Loucy (cell line): ENCODE results near the gene RNU1-1.
"Not testable (repeated sequence)": the region's sequence is repeated elsewhere in the genome, so short reads cannot be mapped to it uniquely, and the experiment has no call there.

ENCODE experiments used
- H2AFZ ChIP-seq: fragments of 200-600 bp; sonication (generic); 2 replicates; pipeline ENCODE4 v1.6.0; 2016; ENCODE audit warnings: antibody characterized with exemption, mild to moderate bottlenecking, low read length, moderate library complexity
- H3F3A ChIP-seq: fragments of 200-600 bp; 2 replicates; pipeline ENCODE4 v1.6.0; 2016; ENCODE audit warnings: antibody characterized with exemption, low read depth, mild to moderate bottlenecking
- H3K27me3 ChIP-seq: fragments of 200-600 bp; sonication (generic); 2 replicates; pipeline ENCODE4 v1.6.1; 2014; ENCODE audit warnings: low read length, mild to moderate bottlenecking; ENCODE audit not compliant: insufficient read depth, poor library complexity, severe bottlenecking
- H3K36me3 ChIP-seq: fragments of 200-600 bp; sonication (generic); 2 replicates; pipeline ENCODE4 v1.6.1; 2016; ENCODE audit warnings: low read length; ENCODE audit not compliant: insufficient read depth
- H3K4me1 ChIP-seq: fragments of 200-600 bp; sonication (generic); 2 replicates; pipeline ENCODE4 v1.5.1; 2014; ENCODE audit warnings: low read length, mild to moderate bottlenecking; ENCODE audit not compliant: insufficient read depth, poor library complexity, severe bottlenecking
- H3K4me2 ChIP-seq: fragments of 200-600 bp; sonication (generic); 2 replicates; pipeline ENCODE4 v1.6.0; 2014; ENCODE audit warnings: antibody characterized with exemption, low read length, low read depth, mild to moderate bottlenecking; ENCODE audit not compliant: poor library complexity, severe bottlenecking
- H3K4me3 ChIP-seq: fragments of 200-600 bp; sonication (generic); 2 replicates; pipeline ENCODE4 v1.5.1; 2014; ENCODE audit warnings: low read length, mild to moderate bottlenecking, mixed read lengths; ENCODE audit not compliant: poor library complexity, severe bottlenecking
- H3K79me2 ChIP-seq: fragments of 200-600 bp; sonication (generic); 2 replicates; pipeline ENCODE4 v1.6.1; 2014; ENCODE audit warnings: low read length; ENCODE audit not compliant: insufficient read depth
- H3K9ac ChIP-seq: fragments of 200-600 bp; sonication (generic); 2 replicates; pipeline ENCODE4 v1.6.0; 2014; ENCODE audit warnings: mild to moderate bottlenecking, low read depth, low read length, moderate library complexity; ENCODE audit not compliant: poor library complexity, severe bottlenecking
- H3K9me2 ChIP-seq: fragments of 200-600 bp; sonication (generic); replicated peaks from 2 replicates; pipeline ENCODE4 v1.6.1; 2016; ENCODE audit warnings: low read depth, low read length, mixed read lengths
- H3K9me3 ChIP-seq: fragments of 200-600 bp; sonication (generic); 2 replicates; pipeline ENCODE4 v1.6.1; 2014; ENCODE audit warnings: mild to moderate bottlenecking, antibody characterized with exemption, low read length, low read depth; ENCODE audit not compliant: insufficient read depth
- H4K20me1 ChIP-seq: fragments of 200-600 bp; sonication (generic); 2 replicates; pipeline ENCODE4 v1.6.0; 2014; ENCODE audit warnings: antibody characterized with exemption, low read length, mild to moderate bottlenecking; ENCODE audit not compliant: insufficient read depth, poor library complexity, severe bottlenecking
- EZH2phosphoT487 ChIP-seq: fragments of 200-600 bp; IDR thresholded peaks from 2 replicates; pipeline ENCODE4 v1.6.1; 2018; ENCODE audit warnings: antibody characterized with exemption, mild to moderate bottlenecking, moderate library complexity, borderline replicate concordance
- TF ChIP-seq, protein P1 (sequence below): fragments of 200-600 bp; sonication (generic); conservative IDR thresholded peaks from 2 replicates; pipeline ENCODE4 v1.5.1; 2014; ENCODE audit warnings: mild to moderate bottlenecking, antibody characterized with exemption, low read length

The RNU1-1 gene

DNA sequence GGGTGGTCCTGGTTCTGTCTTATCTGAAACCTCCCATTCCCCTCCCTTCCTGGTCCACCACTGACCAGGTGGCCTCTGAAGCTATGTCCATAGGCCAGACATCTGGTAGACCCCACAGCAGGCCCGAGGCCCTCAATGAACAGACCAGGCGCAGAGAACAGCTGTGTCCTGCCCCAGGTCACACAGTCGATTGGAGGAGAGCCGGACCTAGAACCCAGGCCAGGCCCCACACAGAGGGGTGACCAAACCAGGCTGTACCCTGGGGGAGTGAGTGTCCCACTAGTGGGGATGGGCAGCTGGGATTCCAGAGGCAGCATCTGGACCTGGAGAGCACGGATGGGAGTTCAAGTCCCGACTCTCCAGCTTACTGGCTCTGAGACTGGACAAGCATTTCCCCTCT is 29.2 kb downstream of the RNU1-1 start:
- TF ChIP-seq EZH2phosphoT487: no peak
- TF ChIP-seq, protein P1, sequence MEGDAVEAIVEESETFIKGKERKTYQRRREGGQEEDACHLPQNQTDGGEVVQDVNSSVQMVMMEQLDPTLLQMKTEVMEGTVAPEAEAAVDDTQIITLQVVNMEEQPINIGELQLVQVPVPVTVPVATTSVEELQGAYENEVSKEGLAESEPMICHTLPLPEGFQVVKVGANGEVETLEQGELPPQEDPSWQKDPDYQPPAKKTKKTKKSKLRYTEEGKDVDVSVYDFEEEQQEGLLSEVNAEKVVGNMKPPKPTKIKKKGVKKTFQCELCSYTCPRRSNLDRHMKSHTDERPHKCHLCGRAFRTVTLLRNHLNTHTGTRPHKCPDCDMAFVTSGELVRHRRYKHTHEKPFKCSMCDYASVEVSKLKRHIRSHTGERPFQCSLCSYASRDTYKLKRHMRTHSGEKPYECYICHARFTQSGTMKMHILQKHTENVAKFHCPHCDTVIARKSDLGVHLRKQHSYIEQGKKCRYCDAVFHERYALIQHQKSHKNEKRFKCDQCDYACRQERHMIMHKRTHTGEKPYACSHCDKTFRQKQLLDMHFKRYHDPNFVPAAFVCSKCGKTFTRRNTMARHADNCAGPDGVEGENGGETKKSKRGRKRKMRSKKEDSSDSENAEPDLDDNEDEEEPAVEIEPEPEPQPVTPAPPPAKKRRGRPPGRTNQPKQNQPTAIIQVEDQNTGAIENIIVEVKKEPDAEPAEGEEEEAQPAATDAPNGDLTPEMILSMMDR: no peak
- H3K9me3 ChIP-seq: no peaks in the 10 kb centered on the region
- H3K9ac ChIP-seq: no peak overlapping the region
- H3K36me3 ChIP-seq: no peaks in the 10 kb centered on the region
- no peaks in the 10 kb centered on the region for H3F3A ChIP-seq
- H3K9me2 ChIP-seq: no peaks in the 10 kb centered on the region
- no peaks in the 10 kb centered on the region for H4K20me1 ChIP-seq
- H3K4me2 ChIP-seq: no peak overlapping the region
- H3K27me3 ChIP-seq: no peaks in the 10 kb centered on the region
- no peaks in the 10 kb centered on the region for H3K4me1 ChIP-seq
- no peaks in the 10 kb centered on the region for H3K79me2 ChIP-seq
- H3K4me3 ChIP-seq: no peak overlapping the region
- no peak overlapping the region for H2AFZ ChIP-seq

DNA sequence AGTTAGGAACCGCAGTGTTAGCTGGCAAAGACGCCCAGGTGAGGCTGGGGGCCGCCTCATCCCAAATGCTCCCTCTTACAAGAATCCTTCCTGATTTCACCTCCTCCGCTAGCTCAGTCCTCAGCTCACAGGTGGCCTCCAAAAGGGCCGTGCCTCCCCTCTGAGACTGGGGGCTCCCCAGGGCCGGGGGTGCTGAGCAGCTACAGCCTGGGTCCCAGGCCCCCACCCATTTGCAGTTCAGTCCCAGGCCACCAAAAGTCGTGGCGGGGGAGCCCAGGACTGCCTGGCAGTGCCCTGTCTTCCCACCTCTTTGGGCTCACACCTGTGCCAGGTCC is 29.6 kb downstream of the RNU1-1 start:
- H4K20me1 ChIP-seq: no peaks in the 10 kb centered on the region
- H3K36me3 ChIP-seq: no peaks in the 10 kb centered on the region
- H3K4me3 ChIP-seq: no peak overlapping the region
- no peaks in the 10 kb centered on the region for H3K9me3 ChIP-seq
- no peaks in the 10 kb centered on the region for H3K9me2 ChIP-seq
- TF ChIP-seq, protein P1: no peak
- no peak for TF ChIP-seq EZH2phosphoT487
- H3K9ac ChIP-seq: no peak overlapping the region
- no peaks in the 10 kb centered on the region for H3K4me1 ChIP-seq
- H2AFZ ChIP-seq: no peak overlapping the region
- no peak overlapping the region for H3K4me2 ChIP-seq
- H3K79me2 ChIP-seq: no peaks in the 10 kb centered on the region
- H3F3A ChIP-seq: no peaks in the 10 kb centered on the region
- no peaks in the 10 kb centered on the region for H3K27me3 ChIP-seq

DNA sequence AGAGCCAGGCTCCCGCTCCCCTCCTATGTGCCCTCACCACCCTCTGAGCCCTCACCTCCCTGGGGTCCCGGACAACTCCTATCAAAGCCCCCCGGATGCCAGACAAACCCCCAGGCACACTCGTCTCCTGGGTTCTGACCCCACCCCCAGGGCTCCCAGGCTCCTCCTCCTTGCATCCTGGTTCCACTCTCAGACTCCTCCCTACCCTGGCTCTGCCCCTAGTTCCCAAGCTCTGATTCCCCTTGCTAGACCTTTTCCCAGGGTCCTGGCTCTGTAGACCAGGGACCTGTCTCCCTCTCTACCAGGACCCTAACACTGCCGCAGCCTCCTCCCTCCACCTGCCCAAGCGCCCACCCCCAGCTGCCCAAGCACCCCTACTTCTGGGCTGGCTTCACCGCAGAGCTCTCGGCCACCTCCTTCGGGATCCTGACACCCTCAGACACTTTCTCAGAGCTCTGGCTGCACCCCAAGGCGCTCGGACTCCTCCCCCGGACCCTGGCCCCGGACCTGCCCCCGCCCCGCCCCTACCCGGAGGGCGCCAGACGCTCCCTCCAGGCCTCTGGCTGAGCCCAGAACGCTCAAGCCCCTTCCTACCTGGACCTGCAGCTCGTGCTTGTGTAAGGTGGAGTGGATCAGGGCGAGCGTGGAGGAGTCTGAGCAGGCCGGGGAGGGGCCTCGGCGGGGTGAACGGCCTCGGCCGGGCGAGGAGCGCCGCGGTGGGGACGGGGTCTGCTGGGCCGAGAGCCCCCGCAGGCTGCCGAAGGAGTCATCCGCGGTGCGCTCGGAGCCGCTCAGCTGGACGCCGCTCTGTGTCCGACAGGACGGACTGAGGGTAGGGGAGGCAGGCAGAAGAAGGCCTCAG is 30.2 kb downstream of the RNU1-1 start:
- not testable (repeated sequence) for H3K4me2 ChIP-seq, H3K4me1 ChIP-seq, H3K4me3 ChIP-seq, H3K36me3 ChIP-seq, H3K9me2 ChIP-seq, H2AFZ ChIP-seq, H3F3A ChIP-seq, H3K9ac ChIP-seq, H3K79me2 ChIP-seq, H3K27me3 ChIP-seq, H3K9me3 ChIP-seq, H4K20me1 ChIP-seq

DNA sequence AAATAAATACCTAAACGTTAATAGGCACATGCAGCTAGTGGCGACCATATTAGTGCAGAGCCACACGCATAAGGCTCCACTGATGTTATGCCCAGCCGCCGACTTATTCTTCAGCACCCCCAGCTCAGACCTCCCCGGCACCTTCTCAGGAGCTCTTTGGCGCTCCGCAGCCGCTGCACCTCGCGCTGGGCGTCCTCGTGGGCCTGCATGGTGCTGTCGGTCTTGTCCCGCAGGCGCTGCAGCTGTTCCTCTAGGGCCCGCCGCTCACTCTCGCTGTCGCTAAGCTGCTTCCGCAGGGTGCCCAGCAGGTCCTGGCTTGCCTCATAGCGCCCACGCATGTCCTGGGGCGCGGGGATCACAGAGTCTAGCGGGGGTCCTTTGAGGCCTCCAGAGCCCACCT is 30.9 kb downstream of the RNU1-1 start:
- not testable (repeated sequence) for H3K27me3 ChIP-seq

More for the DNA sequence above, 30.9 kb downstream of the RNU1-1 start:
- H3K4me3 ChIP-seq, H3K36me3 ChIP-seq, H3K9ac ChIP-seq, H3K9me2 ChIP-seq, H3K9me3 ChIP-seq, H2AFZ ChIP-seq, H3K4me1 ChIP-seq, H3F3A ChIP-seq, H3K4me2 ChIP-seq, H3K79me2 ChIP-seq, H4K20me1 ChIP-seq: not testable (repeated sequence)
